Tibial artery (tissue), 4 donors: ENCODE results near the gene AGPAT2.

Experiments used
- DNase-seq, 2 donors: peaks; one replicate each; pipeline ENCODE4 v3.0.0-alpha.2; 2019
- H3K27ac ChIP-seq, 2 donors: fragments of 200-600 bp; sonication (generic) in 1 of 2; 1 replicate in 1 of 2; 2 replicates in 1 of 2; pipeline ENCODE4 v1.5.1; 2018 to 2019; ENCODE audit warnings: mild to moderate bottlenecking in 1 of 2
- H3K27me3 ChIP-seq, 2 donors: fragments of 200-600 bp; sonication (generic) in 1 of 2; one replicate each; pipeline versions ENCODE4 v1.5.1 to v1.6.0; 2016 to 2019
- H3K36me3 ChIP-seq, 3 donors: fragments of 200-600 bp; sonication (generic) in 2 of 3; one replicate each; pipeline ENCODE4 v1.5.1; 2016 to 2019; ENCODE audit warnings: mild to moderate bottlenecking in 2 of 3
- H3K4me1 ChIP-seq, 4 donors: fragments of 200-600 bp; sonication (generic) in 2 of 4; 1 replicate in 3 of 4; 2 replicates in 1 of 4; pipeline ENCODE4 v1.5.1; 2016 to 2019
- H3K4me3 ChIP-seq, 2 donors: fragments of 200-600 bp; sonication (generic) in 1 of 2; 1 replicate in 1 of 2; 2 replicates in 1 of 2; pipeline ENCODE4 v1.5.1; 2018 to 2019; ENCODE audit warnings: mild to moderate bottlenecking in 2 of 2
- H3K9me3 ChIP-seq, 3 donors: fragments of 200-600 bp; sonication (generic) in 1 of 3; one replicate each; pipeline ENCODE4 v1.5.1; 2016 to 2019
- intact Hi-C: fragments of 100-400 bp; cut with DNase I; formaldehyde crosslinking; loops from one replicate; pipeline ENCODE4 v1.15.0; 2023; ENCODE audit warnings: low total_unique reads
- TF ChIP-seq, protein P1 (sequence below), 2 experiments: fragments of 200-600 bp in 1 of 2; fragments of 450-650 bp in 1 of 2; IDR thresholded peaks; one replicate each; pipeline ENCODE4 v1.5.1; 2017 to 2019; ENCODE audit warnings: antibody characterized with exemption in 2 of 2, mild to moderate bottlenecking in 1 of 2, moderate library complexity in 1 of 2

The AGPAT2 gene

GRCh38 chr9:136690806-136691261 lies 3.6 kb upstream of the AGPAT2 start:
- H3K27ac ChIP-seq = no peak overlapping the region
- intact Hi-C loops = no loop called here
- no peak for DNase-seq
- H3K4me1 ChIP-seq = peaks cover 0 to 47% (median 14%) of the 10 kb centered on the region in 4 donors
- no peaks in the 10 kb centered on the region for H3K9me3 ChIP-seq
- H3K27me3 ChIP-seq = peaks cover 0 to 19% of the 10 kb centered on the region in 2 donors
- TF ChIP-seq, protein P1, sequence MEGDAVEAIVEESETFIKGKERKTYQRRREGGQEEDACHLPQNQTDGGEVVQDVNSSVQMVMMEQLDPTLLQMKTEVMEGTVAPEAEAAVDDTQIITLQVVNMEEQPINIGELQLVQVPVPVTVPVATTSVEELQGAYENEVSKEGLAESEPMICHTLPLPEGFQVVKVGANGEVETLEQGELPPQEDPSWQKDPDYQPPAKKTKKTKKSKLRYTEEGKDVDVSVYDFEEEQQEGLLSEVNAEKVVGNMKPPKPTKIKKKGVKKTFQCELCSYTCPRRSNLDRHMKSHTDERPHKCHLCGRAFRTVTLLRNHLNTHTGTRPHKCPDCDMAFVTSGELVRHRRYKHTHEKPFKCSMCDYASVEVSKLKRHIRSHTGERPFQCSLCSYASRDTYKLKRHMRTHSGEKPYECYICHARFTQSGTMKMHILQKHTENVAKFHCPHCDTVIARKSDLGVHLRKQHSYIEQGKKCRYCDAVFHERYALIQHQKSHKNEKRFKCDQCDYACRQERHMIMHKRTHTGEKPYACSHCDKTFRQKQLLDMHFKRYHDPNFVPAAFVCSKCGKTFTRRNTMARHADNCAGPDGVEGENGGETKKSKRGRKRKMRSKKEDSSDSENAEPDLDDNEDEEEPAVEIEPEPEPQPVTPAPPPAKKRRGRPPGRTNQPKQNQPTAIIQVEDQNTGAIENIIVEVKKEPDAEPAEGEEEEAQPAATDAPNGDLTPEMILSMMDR (IDR thresholded peaks at IDR 0.05) = no peak
- no peak overlapping the region for H3K4me3 ChIP-seq
- no peaks in the 10 kb centered on the region for H3K36me3 ChIP-seq

DNA sequence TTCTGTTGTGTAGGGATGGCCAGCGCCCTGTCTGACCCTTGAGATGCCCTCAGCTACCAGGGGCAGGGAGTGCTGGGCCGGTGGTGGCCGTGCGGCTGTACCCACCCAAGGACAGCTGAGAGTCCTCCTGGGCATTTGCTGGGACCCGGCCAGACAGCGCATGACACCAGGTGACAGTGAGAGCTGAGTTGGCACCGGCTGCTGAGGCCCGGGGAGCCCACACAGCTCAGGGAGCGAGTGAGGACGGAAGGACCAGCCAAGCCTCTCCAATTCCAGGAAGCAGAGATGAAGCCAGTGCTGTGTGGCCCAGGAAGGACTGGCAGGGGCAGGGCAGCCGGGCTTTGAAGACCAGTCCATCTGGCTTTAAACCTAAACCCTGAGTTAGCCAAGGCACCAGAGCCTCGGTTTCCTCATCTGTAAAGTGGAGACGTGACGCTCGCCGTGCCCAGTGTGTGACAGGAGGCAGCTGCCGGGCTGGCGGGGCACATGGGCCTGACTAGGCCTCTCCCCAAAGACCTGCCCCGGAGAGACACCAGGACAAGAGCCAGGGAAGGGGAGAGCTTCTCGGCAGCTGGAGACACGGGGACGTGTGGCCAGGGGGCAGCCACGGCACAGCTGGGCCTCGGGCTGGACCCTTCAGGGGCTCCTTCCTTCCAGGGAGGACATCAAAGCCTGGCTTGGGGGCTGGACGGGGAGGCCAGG lies 3.0 kb upstream of the AGPAT2 start:
- no peak for DNase-seq
- Histone ChIP-seq H3K4me3 (no peak overlapping the region), H3K27ac (no peak overlapping the region), H3K27me3 (peaks cover 0 to 13% of the 10 kb centered on the region in 2 donors), H3K9me3 (no peaks in the 10 kb centered on the region), H3K36me3 (no peaks in the 10 kb centered on the region), H3K4me1 (peaks cover 0 to 49% (median 19%) of the 10 kb centered on the region in 4 donors)
- intact Hi-C loops = no loop called here
- TF ChIP-seq, protein P1 (IDR thresholded peaks at IDR 0.05) = no peak

DNA sequence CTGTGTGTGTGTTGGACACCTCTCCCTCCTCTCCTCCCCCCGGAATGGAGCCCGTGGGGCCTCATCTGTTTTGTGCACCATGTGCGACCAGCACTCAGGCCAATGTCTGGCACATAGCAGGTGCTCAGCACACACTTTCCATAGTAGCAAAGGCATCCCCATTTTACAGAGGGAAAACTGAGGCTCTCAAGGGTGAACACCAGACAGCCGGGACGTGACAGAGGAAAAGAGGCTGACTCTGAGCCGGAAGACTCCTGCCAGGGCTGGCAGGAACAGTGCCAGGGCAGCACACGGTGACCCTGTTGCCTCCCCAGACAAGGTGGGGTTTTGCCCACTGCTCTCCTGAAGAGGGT lies 1.8 kb upstream of the AGPAT2 start:
- Histone ChIP-seq H3K36me3 (no peaks in the 10 kb centered on the region), H3K4me3 (no peak overlapping the region), H3K27ac (no peak overlapping the region), H3K27me3 (peaks cover 0 to 4% of the 10 kb centered on the region in 2 donors), H3K9me3 (no peaks in the 10 kb centered on the region), H3K4me1 (peaks cover 0 to 49% (median 24%) of the 10 kb centered on the region in 4 donors)
- TF ChIP-seq, protein P1 (IDR thresholded peaks at IDR 0.05) = no peak
- intact Hi-C loops = no loop called here
- no peak for DNase-seq

- no peaks in the 10 kb centered on the region for H3K9me3 ChIP-seq
- TF ChIP-seq, protein P1 (IDR thresholded peaks at IDR 0.05) = no peak
- H3K27ac ChIP-seq = peak overlapping the region in 1 of 2 donors; percentile 67
- H3K4me3 ChIP-seq = no peak overlapping the region
- H3K36me3 ChIP-seq = no peaks in the 10 kb centered on the region
- H3K27me3 ChIP-seq = no peaks in the 10 kb centered on the region
- intact Hi-C loops = no loop called here
- DNase-seq = no peak
- peaks cover 0 to 48% (median 24%) of the 10 kb centered on the region in 4 donors for H3K4me1 ChIP-seq
Measured at GRCh38 chr9:136688274-136689107, 1.2 kb upstream of the AGPAT2 start.

DNA sequence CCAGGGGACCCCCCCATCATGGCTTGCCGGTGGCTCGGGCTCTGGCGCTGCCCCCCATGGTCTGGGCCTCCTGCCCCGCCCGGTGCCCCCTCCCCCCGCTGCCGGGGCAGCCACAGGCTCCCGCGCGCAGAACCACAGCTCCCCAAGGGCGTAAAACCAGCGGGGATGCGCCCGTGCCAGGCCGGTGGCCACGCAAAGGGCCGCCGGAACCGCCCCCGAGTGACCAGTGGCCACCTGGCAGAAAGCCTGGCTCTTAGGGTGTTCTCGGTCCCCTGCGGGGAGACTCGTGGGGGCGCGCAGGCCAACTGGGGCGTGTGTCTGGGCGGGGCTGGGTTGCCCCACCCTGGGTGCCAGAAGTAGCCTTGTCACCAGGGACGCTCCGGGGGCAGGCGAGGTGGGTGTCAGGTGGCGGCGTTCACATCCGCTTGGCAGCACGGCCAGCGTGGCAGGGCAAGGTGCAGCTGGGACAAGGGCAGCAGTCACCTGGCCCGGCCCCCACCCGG lies 515 bp upstream of the AGPAT2 start:
- no peaks in the 10 kb centered on the region for H3K9me3 ChIP-seq
- no peaks in the 10 kb centered on the region for H3K27me3 ChIP-seq
- no peak for DNase-seq
- H3K4me3 ChIP-seq = peak overlapping the region; percentile 59 to 87
- peak overlapping the region; percentile 67 to 73 for H3K27ac ChIP-seq
- H3K4me1 ChIP-seq = peaks cover 0 to 48% (median 24%) of the 10 kb centered on the region in 4 donors
- intact Hi-C loops = no loop called here
- TF ChIP-seq, protein P1 (IDR thresholded peaks at IDR 0.05) = no peak
- no peaks in the 10 kb centered on the region for H3K36me3 ChIP-seq
